B cell (primary cell): ENCODE measurements around the gene PIM1. TPM values are rescaled to one million over a fixed set of nuclear protein-coding genes. Genes with fewer than 3 reads are reported as not detected.

Experiments used
- ATAC-seq: fragments of 200-7000 bp; cut with Tn5 transposase; one replicate; pipeline ENCODE4 v1.10.0; 2021; ENCODE audit warnings: low read depth, mild to moderate bottlenecking, moderate number of reproducible peaks, moderate library complexity
- CTCF ChIA-PET: fragments of 350-600 bp; sonication (Branson Sonifier 250); formaldehyde crosslinking; loops from one replicate; lab custom pipeline; 2021; ENCODE audit warnings: antibody characterized with exemption, inconsistent platforms; lab: Charles Lee
- POLR2A ChIA-PET: fragments of 350-600 bp; sonication (Branson Sonifier 250); formaldehyde crosslinking; loops from one replicate; lab custom pipeline; 2021; ENCODE audit warnings: antibody characterized with exemption; lab: Charles Lee
- DNase-seq: peaks from one replicate; pipeline ENCODE4 v3.0.0; 2013
- H2AFZ ChIP-seq: 2 replicates; pipeline ENCODE4 v1.6.1; 2012; ENCODE audit warnings: mild to moderate bottlenecking, low read depth, low read length; ENCODE audit not compliant: insufficient read depth, poor library complexity, severe bottlenecking
- H3K27ac ChIP-seq, 2 donors: 1 replicate in 1 of 2; 2 replicates in 1 of 2; pipeline ENCODE4 v1.5.1; 2012 to 2013; ENCODE audit warnings: low read length in 2 of 2, mild to moderate bottlenecking in 2 of 2, moderate library complexity in 1 of 2
- H3K27me3 ChIP-seq, 4 experiments: fragments of 200-600 bp in 1 of 4; sonication (generic) in 1 of 4; replicated peaks in 1 of 4; 1 replicate in 2 of 4; 2 replicates in 2 of 4; pipeline versions ENCODE4 v1.6.1 to v1.7.0; 2013 to 2016; ENCODE audit warnings: low read length in 3 of 4, mild to moderate bottlenecking in 2 of 4, mixed read lengths in 1 of 4, moderate library complexity in 1 of 4; ENCODE audit not compliant: insufficient read depth in 4 of 4, control insufficient read depth in 3 of 4; ENCODE audit errors: control extremely low read depth in 1 of 4
- H3K36me3 ChIP-seq, 2 experiments: replicated peaks in 1 of 2; 1 replicate in 1 of 2; 2 replicates in 1 of 2; pipeline versions ENCODE4 v1.6.1 to v1.7.1; 2013; ENCODE audit warnings: low read length in 1 of 2; ENCODE audit not compliant: insufficient read depth in 2 of 2, control insufficient read depth in 1 of 2; ENCODE audit errors: control extremely low read depth in 1 of 2, extremely low read depth in 1 of 2
- H3K4me1 ChIP-seq, 2 donors: fragments of 200-600 bp in 1 of 2; sonication (generic) in 1 of 2; 1 replicate in 1 of 2; 2 replicates in 1 of 2; pipeline versions ENCODE4 v1.5.1 to v1.6.1; 2013 to 2017; ENCODE audit warnings: low read length in 2 of 2; ENCODE audit not compliant: control insufficient read depth in 2 of 2, insufficient read depth in 2 of 2
- H3K4me2 ChIP-seq: replicated peaks from 2 replicates; pipeline ENCODE3; 2012; ENCODE audit warnings: mild to moderate bottlenecking, low read depth, low read length; ENCODE audit not compliant: poor library complexity, severe bottlenecking
- H3K4me3 ChIP-seq, 5 experiments: fragments of 200-600 bp in 1 of 5; sonication (generic) in 1 of 5; 1 replicate in 3 of 5; 2 replicates in 2 of 5; pipeline versions ENCODE4 v1.5.1 to v1.7.0; 2011 to 2016; ENCODE audit warnings: low read length in 4 of 5, mild to moderate bottlenecking in 4 of 5, low read depth in 2 of 5, control low read depth in 1 of 5, moderate library complexity in 1 of 5; ENCODE audit not compliant: insufficient read depth in 1 of 5; ENCODE audit errors: control extremely low read depth in 1 of 5, extremely low read depth in 1 of 5
- H3K79me2 ChIP-seq: fragments of 200-600 bp; sonication (generic); one replicate; pipeline ENCODE4 v1.6.0; 2016; ENCODE audit warnings: low read length; ENCODE audit not compliant: control insufficient read depth, insufficient read depth
- H3K9ac ChIP-seq: fragments of 200-600 bp; sonication (generic); 2 replicates; pipeline ENCODE4 v1.6.1; 2017; ENCODE audit warnings: mild to moderate bottlenecking, low read length, moderate library complexity
- H3K9me3 ChIP-seq, 3 donors: one replicate each; pipeline versions ENCODE4 v1.6.1 to v1.7.1; 2013; ENCODE audit warnings: low read length in 2 of 3; ENCODE audit not compliant: control insufficient read depth in 2 of 3, insufficient read depth in 1 of 3; ENCODE audit errors: control extremely low read depth in 1 of 3
- H4K20me1 ChIP-seq: 2 replicates; pipeline ENCODE4 v1.6.0; 2012; ENCODE audit warnings: mild to moderate bottlenecking, low read length; ENCODE audit not compliant: insufficient read depth, control insufficient read depth, poor library complexity, severe bottlenecking
- H3K27ac Mint-ChIP-seq: one replicate; pipeline ENCODE4 v1.8.0; 2021; ENCODE audit warnings: mixed read lengths
- H3K27me3 Mint-ChIP-seq: one replicate; pipeline ENCODE4 v1.8.0; 2021; ENCODE audit warnings: mixed read lengths
- H3K4me1 Mint-ChIP-seq: one replicate; pipeline ENCODE4 v1.8.0; 2021; ENCODE audit warnings: mixed read lengths
- H3K4me3 Mint-ChIP-seq: one replicate; pipeline ENCODE4 v1.8.0; 2021; ENCODE audit warnings: mixed read lengths
- H3K9me3 Mint-ChIP-seq: one replicate; pipeline ENCODE4 v1.8.0; 2022; ENCODE audit warnings: mixed read lengths; ENCODE audit not compliant: insufficient read depth
- EZH2 ChIP-seq: IDR thresholded peaks from 2 replicates; pipeline ENCODE4 v1.6.1; 2012; ENCODE audit warnings: borderline replicate concordance, low read depth, mild to moderate bottlenecking, moderate library complexity, low read length; ENCODE audit not compliant: insufficient read depth, poor library complexity, severe bottlenecking
- WGBS: methylation state at CpG from one replicate; pipeline ENCODE4 v1.1.5; 2013; ENCODE audit warnings: missing lambda C conversion rate; ENCODE audit not compliant: insufficient coverage; 5-methylcytosine and 5-hydroxymethylcytosine counted together
- intact Hi-C: fragments of 100-400 bp; cut with micrococcal nuclease; formaldehyde crosslinking; loops from one replicate; pipeline ENCODE4 v1.10.0; 2022
- polyA plus RNA-seq: library from polyadenylated mRNA; depleted of rRNA; stranded (reverse); fragments of >200 nt; gene quantifications from 2 replicates; pipeline ENCODE4 v1.2.3, GENCODE V29; 2012
- total RNA-seq, 2 donors: library from RNA; stranded (reverse); fragments of 120-200 nt in 1 of 2; gene quantifications; 1 replicate in 1 of 2; 2 replicates in 1 of 2; pipeline versions ENCODE4 v1.2.3 to v1.2.4, GENCODE V29; 2013 to 2022
- TF ChIP-seq, protein P1 (sequence below): fragments of 200-600 bp; IDR thresholded peaks from one replicate; pipeline ENCODE4 v1.8.0; 2022; ENCODE audit warnings: antibody characterized with exemption, mild to moderate bottlenecking

The PIM1 gene
- total and polyA plus RNA-seq, 2 donors (not counting 1 experiment from before 2014, with no cell fraction given), result 13.6 to 102 TPM

DNA sequence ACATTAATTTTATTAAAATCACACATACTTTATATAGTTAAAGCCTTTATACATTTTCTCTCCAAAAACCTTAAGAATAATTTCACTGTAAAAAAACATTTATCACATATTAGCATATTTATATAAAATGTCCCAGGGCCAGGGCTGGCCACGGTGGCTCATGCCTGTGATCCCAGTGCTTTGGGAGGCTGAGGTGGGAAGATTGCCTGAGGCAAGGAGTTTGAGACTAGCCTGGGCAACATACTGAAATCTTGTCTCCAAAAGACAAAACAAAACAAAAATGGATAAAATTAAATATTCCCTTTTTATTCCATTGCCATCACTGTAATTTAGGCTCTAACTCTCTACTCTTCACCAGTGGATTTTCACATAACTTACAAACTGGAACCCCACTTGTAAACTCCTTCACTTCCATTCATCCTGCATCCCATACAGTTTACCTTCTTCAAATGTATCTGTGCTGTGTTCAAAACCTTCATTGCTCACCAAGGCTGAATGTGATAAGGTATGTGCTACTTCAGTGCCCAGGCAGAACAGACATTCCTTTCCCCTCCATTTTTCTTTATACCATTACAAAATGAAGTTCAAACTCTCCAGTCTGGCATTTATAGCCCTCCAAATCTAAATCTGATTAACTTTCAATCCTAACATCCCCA, 42.9 kb upstream of the PIM1 start:
- intact Hi-C loops, result no loop called here
- Histone ChIP-seq H3K27me3 (peaks cover 0 to 11% (median 0%) of the 10 kb centered on the region in 4 experiments), H3K4me1 (no peaks in the 10 kb centered on the region), H3K4me3 (no peak overlapping the region), H4K20me1 (no peaks in the 10 kb centered on the region), H3K9me3 (no peaks in the 10 kb centered on the region), H3K79me2 (no peaks in the 10 kb centered on the region), H2AFZ (no peak overlapping the region), H3K9ac (no peak overlapping the region), H3K4me2 (no peak overlapping the region), H3K36me3 (no peaks in the 10 kb centered on the region), H3K27ac (no peak overlapping the region)
- ChIA-PET CTCF (no interaction called here), POLR2A (no interaction called here)
- no peak for TF ChIP-seq EZH2
- TF ChIP-seq, protein P1, sequence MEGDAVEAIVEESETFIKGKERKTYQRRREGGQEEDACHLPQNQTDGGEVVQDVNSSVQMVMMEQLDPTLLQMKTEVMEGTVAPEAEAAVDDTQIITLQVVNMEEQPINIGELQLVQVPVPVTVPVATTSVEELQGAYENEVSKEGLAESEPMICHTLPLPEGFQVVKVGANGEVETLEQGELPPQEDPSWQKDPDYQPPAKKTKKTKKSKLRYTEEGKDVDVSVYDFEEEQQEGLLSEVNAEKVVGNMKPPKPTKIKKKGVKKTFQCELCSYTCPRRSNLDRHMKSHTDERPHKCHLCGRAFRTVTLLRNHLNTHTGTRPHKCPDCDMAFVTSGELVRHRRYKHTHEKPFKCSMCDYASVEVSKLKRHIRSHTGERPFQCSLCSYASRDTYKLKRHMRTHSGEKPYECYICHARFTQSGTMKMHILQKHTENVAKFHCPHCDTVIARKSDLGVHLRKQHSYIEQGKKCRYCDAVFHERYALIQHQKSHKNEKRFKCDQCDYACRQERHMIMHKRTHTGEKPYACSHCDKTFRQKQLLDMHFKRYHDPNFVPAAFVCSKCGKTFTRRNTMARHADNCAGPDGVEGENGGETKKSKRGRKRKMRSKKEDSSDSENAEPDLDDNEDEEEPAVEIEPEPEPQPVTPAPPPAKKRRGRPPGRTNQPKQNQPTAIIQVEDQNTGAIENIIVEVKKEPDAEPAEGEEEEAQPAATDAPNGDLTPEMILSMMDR, result no peak
- DNase-seq (no peak), ATAC-seq (no peak)
- H3K4me1 Mint-ChIP-seq, result peaks cover 3% of the 10 kb centered on the region
- H3K4me3 Mint-ChIP-seq, result no peak overlapping the region
- no CpG with 5 or more reads among the region's 1 CpG for WGBS
- H3K9me3 Mint-ChIP-seq, result no peaks in the 10 kb centered on the region
- peaks cover 4% of the 10 kb centered on the region for H3K27me3 Mint-ChIP-seq
- no peak overlapping the region for H3K27ac Mint-ChIP-seq
